Lower leg skin (tissue), 4 donors: ENCODE results near the gene NKIRAS1. TPM values are rescaled to one million over a fixed set of nuclear protein-coding genes. Genes with fewer than 3 reads are reported as not detected.

Source experiments
- DNase-seq, 2 donors: peaks; one replicate each; pipeline ENCODE4 v3.0.0-alpha.2; 2019; ENCODE audit warnings: low spot score in 2 of 2
- H3K4me3 ChIP-seq: fragments of 200-600 bp; sonication (generic); 2 replicates; pipeline ENCODE4 v1.5.1; 2017; ENCODE audit warnings: mild to moderate bottlenecking, low read depth; ENCODE audit not compliant: poor library complexity, severe bottlenecking
- POLR2A ChIP-seq, 2 donors: fragments of 450-650 bp; IDR thresholded peaks; one replicate each; pipeline ENCODE4 v1.6.1; 2016 to 2017; ENCODE audit warnings: antibody characterized with exemption in 2 of 2, mild to moderate bottlenecking in 1 of 2, moderate library complexity in 1 of 2
- WGBS, 2 donors: methylation state at CpG; one replicate each; pipeline ENCODE4 v1.1.5; 2018; 5-methylcytosine and 5-hydroxymethylcytosine counted together
- intact Hi-C: fragments of 100-400 bp; cut with DNase I; formaldehyde crosslinking; loops from one replicate; pipeline ENCODE4 v1.15.0; 2023; ENCODE audit warnings: low total_unique reads
- total RNA-seq, 4 donors: library from RNA; depleted of rRNA; stranded (reverse); fragments of >200 nt; gene quantifications; one replicate each; pipeline ENCODE4 v1.1.0, GENCODE V29; 2016
- TF ChIP-seq, protein P1 (sequence below), 3 donors: fragments of 450-650 bp; IDR thresholded peaks; one replicate each; pipeline ENCODE4 v1.5.1; 2016; ENCODE audit warnings: antibody characterized with exemption in 3 of 3, mild to moderate bottlenecking in 3 of 3, moderate library complexity in 2 of 3

NKIRAS1 gene
- total RNA-seq, 4 donors from 2014 or later: 6.6 to 10.5 (median 9.0) TPM

GRCh38 chr3:23880703-23881339, 36.0 kb downstream of the NKIRAS1 start:
- TF ChIP-seq POLR2A (IDR thresholded peaks at IDR 0.05): no peak
- TF ChIP-seq, protein P1, sequence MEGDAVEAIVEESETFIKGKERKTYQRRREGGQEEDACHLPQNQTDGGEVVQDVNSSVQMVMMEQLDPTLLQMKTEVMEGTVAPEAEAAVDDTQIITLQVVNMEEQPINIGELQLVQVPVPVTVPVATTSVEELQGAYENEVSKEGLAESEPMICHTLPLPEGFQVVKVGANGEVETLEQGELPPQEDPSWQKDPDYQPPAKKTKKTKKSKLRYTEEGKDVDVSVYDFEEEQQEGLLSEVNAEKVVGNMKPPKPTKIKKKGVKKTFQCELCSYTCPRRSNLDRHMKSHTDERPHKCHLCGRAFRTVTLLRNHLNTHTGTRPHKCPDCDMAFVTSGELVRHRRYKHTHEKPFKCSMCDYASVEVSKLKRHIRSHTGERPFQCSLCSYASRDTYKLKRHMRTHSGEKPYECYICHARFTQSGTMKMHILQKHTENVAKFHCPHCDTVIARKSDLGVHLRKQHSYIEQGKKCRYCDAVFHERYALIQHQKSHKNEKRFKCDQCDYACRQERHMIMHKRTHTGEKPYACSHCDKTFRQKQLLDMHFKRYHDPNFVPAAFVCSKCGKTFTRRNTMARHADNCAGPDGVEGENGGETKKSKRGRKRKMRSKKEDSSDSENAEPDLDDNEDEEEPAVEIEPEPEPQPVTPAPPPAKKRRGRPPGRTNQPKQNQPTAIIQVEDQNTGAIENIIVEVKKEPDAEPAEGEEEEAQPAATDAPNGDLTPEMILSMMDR (IDR thresholded peaks at IDR 0.05): no peak
- 67 to 70% methylated on average over 4 of the region's 4 CpGs for WGBS, 2 donors

DNA sequence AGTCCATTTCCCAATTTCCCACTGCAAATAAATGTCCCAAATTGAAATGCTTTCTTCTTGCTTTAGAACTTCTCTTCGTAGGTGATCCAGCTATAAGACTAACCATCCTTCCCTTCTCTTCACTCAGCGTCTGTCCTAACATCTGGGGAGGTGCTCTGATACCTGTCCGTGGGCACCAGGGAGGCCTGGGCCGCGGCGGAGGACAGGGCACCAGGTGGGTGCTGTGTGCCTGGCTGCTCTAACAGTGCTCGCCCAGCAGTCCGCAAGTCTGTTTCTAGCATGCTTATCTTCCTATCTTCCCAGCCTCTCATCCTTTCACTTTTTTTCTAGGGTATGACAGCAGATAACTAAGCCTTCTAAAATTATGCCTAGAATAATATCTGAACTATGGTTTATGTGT, 37.3 kb downstream of the NKIRAS1 start:
- H3K4me3 ChIP-seq: no peak overlapping the region
- TF ChIP-seq, protein P1 (IDR thresholded peaks at IDR 0.05): no peak
- TF ChIP-seq POLR2A (IDR thresholded peaks at IDR 0.05): no peak
- intact Hi-C loops: no loop called here
- WGBS, 2 donors: 97% methylated on average over 8 of the region's 8 CpGs
- no peak for DNase-seq

More at GRCh38 chr3:23880703-23881339, 36.0 kb downstream of the NKIRAS1 start:
- no peak overlapping the region for H3K4me3 ChIP-seq
- DNase-seq: no peak
- intact Hi-C loops: no loop called here

GRCh38 chr3:23877329-23877980, 39.3 kb downstream of the NKIRAS1 start:
- 26 to 38% methylated on average over 5 of the region's 5 CpGs for WGBS, 2 donors
- H3K4me3 ChIP-seq: no peak overlapping the region
- no peak for DNase-seq
- TF ChIP-seq POLR2A (IDR thresholded peaks at IDR 0.05): no peak
- TF ChIP-seq, protein P1 (IDR thresholded peaks at IDR 0.05): no peak
- intact Hi-C loops: no loop called here

GRCh38 chr3:23876923-23877322, 39.9 kb downstream of the NKIRAS1 start:
- intact Hi-C loops: no loop called here
- H3K4me3 ChIP-seq: no peak overlapping the region
- no peak for DNase-seq
- TF ChIP-seq, protein P1 (IDR thresholded peaks at IDR 0.05): no peak
- TF ChIP-seq POLR2A (IDR thresholded peaks at IDR 0.05): no peak
- 55 to 81% methylated on average over 2 of the region's 2 CpGs for WGBS, 2 donors

- TF ChIP-seq POLR2A (IDR thresholded peaks at IDR 0.05): no peak
- TF ChIP-seq, protein P1 (IDR thresholded peaks at IDR 0.05): no peak
- H3K4me3 ChIP-seq: no peak overlapping the region
- intact Hi-C loops: no loop called here
- DNase-seq: no peak
- 74 to 75% methylated on average over 4 of the region's 4 CpGs for WGBS, 2 donors
Measured at GRCh38 chr3:23875113-23875725, 41.6 kb downstream of the NKIRAS1 start.
